ENCODE data around the gene SLC8A3.

SLC8A3 gene

GRCh38 chr14:70166530-70167203, 22.1 kb downstream of the SLC8A3 start:
- Histone ChIP-seq H3K27me3 (ENCODE audit: insufficient read depth, poor library complexity, severe bottlenecking) (peaks cover 30% of the 10 kb centered on the region), H3K27ac (ENCODE audit: poor library complexity, severe bottlenecking) (no peak overlapping the region), H3K36me3 (ENCODE audit: low read depth) (no peaks in the 10 kb centered on the region), H3K9me3 (ENCODE audit: severe bottlenecking) (no peaks in the 10 kb centered on the region), H3K4me3 (ENCODE audit: severe bottlenecking) (no peak overlapping the region), H3K4me1 (ENCODE audit: insufficient read depth, poor library complexity, severe bottlenecking) (no peaks in the 10 kb centered on the region)
- ATAC-seq (ENCODE audit: low read depth) (no peak), DNase-seq (ENCODE audit: low spot score) (no peak)
- TF ChIP-seq CTCF (IDR thresholded peaks at IDR 0.05; ENCODE audit: poor library complexity, severe bottlenecking) = no peak

- no peaks in the 10 kb centered on the region for H3K36me3 ChIP-seq (ENCODE audit: low read depth)
- no peak for ATAC-seq (ENCODE audit: low read depth)
- no peaks in the 10 kb centered on the region for H3K9me3 ChIP-seq (ENCODE audit: severe bottlenecking)
- no peak overlapping the region for H3K27ac ChIP-seq (ENCODE audit: poor library complexity, severe bottlenecking)
- peaks cover 27% of the 10 kb centered on the region for H3K27me3 ChIP-seq (ENCODE audit: insufficient read depth, poor library complexity, severe bottlenecking)
- TF ChIP-seq CTCF (IDR thresholded peaks at IDR 0.05; ENCODE audit: poor library complexity, severe bottlenecking) = no peak
- no peak for DNase-seq (ENCODE audit: low spot score)
- H3K4me3 ChIP-seq (ENCODE audit: severe bottlenecking) = no peak overlapping the region
- no peaks in the 10 kb centered on the region for H3K4me1 ChIP-seq (ENCODE audit: insufficient read depth, poor library complexity, severe bottlenecking)
Measured at GRCh38 chr14:70162358-70162757, 26.4 kb downstream of the SLC8A3 start.

- peaks cover 12% of the 10 kb centered on the region for H3K27me3 ChIP-seq (ENCODE audit: insufficient read depth, poor library complexity, severe bottlenecking)
- H3K36me3 ChIP-seq (ENCODE audit: low read depth) = no peaks in the 10 kb centered on the region
- no peaks in the 10 kb centered on the region for H3K9me3 ChIP-seq (ENCODE audit: severe bottlenecking)
- no peak for DNase-seq (ENCODE audit: low spot score)
- no peak overlapping the region for H3K4me3 ChIP-seq (ENCODE audit: severe bottlenecking)
- no peak for TF ChIP-seq CTCF (IDR thresholded peaks at IDR 0.05; ENCODE audit: poor library complexity, severe bottlenecking)
- no peak overlapping the region for H3K27ac ChIP-seq (ENCODE audit: poor library complexity, severe bottlenecking)
- no peaks in the 10 kb centered on the region for H3K4me1 ChIP-seq (ENCODE audit: insufficient read depth, poor library complexity, severe bottlenecking)
- ATAC-seq (ENCODE audit: low read depth) = no peak
Measured at GRCh38 chr14:70156592-70156991, 32.2 kb downstream of the SLC8A3 start.

- no peak for TF ChIP-seq CTCF (IDR thresholded peaks at IDR 0.05; ENCODE audit: poor library complexity, severe bottlenecking)
- ATAC-seq (ENCODE audit: low read depth) (no peak), DNase-seq (ENCODE audit: low spot score) (no peak)
- H3K4me3 ChIP-seq (ENCODE audit: severe bottlenecking) = no peak overlapping the region
- H3K27me3 ChIP-seq (ENCODE audit: insufficient read depth, poor library complexity, severe bottlenecking) = peaks cover 12% of the 10 kb centered on the region
- no peak overlapping the region for H3K27ac ChIP-seq (ENCODE audit: poor library complexity, severe bottlenecking)
- H3K36me3 ChIP-seq (ENCODE audit: low read depth) = no peaks in the 10 kb centered on the region
- no peaks in the 10 kb centered on the region for H3K9me3 ChIP-seq (ENCODE audit: severe bottlenecking)
- no peaks in the 10 kb centered on the region for H3K4me1 ChIP-seq (ENCODE audit: insufficient read depth, poor library complexity, severe bottlenecking)
Measured at GRCh38 chr14:70152704-70153103, 36.0 kb downstream of the SLC8A3 start.

- DNase-seq (ENCODE audit: low spot score) = no peak
- ATAC-seq (ENCODE audit: low read depth) = no peak
- H3K27ac ChIP-seq (ENCODE audit: poor library complexity, severe bottlenecking) = no peak overlapping the region
- H3K9me3 ChIP-seq (ENCODE audit: severe bottlenecking) = no peaks in the 10 kb centered on the region
- no peaks in the 10 kb centered on the region for H3K4me1 ChIP-seq (ENCODE audit: insufficient read depth, poor library complexity, severe bottlenecking)
- no peak overlapping the region for H3K4me3 ChIP-seq (ENCODE audit: severe bottlenecking)
- H3K36me3 ChIP-seq (ENCODE audit: low read depth) = no peaks in the 10 kb centered on the region
- H3K27me3 ChIP-seq (ENCODE audit: insufficient read depth, poor library complexity, severe bottlenecking) = peaks cover 18% of the 10 kb centered on the region
- TF ChIP-seq CTCF (IDR thresholded peaks at IDR 0.05; ENCODE audit: poor library complexity, severe bottlenecking) = no peak
Measured at GRCh38 chr14:70152081-70152480, 36.7 kb downstream of the SLC8A3 start.

Data from RWPE2 (cell line).